SH-SY5Y (cell line): ENCODE data around the gene LRRK1.

Source experiments
- GATA2 ChIP-seq: IDR thresholded peaks from 2 replicates; pipeline ENCODE4 v1.6.1; 2011; ENCODE audit warnings: mild to moderate bottlenecking, low read depth, low read length
- GATA3 ChIP-seq: IDR thresholded peaks from 2 replicates; pipeline ENCODE4 v1.6.1; 2011; ENCODE audit warnings: low read depth, mild to moderate bottlenecking, low read length, moderate library complexity

- TF ChIP-seq GATA3 (no peak), GATA2 (no peak)
Observed at GRCh38 chr15:101068523-101068960, 149.4 kb downstream of the LRRK1 start.
